Colonic mucosa (tissue), 4 donors: ENCODE measurements around the gene MSANTD3. TPM values are rescaled to one million over a fixed set of nuclear protein-coding genes. Genes with fewer than 3 reads are reported as not detected.
A peak's percentile ranks its signal among the peaks of the same experiment; 100 is the strongest.
"Not testable (repeated sequence)": the region's sequence is repeated elsewhere in the genome, so short reads cannot be mapped to it uniquely, and the experiment has no call there.

Experiments used
- DNase-seq: peaks from one replicate; pipeline ENCODE4 v3.0.0-alpha.2; 2020
- H3K27ac ChIP-seq: fragments of 200-600 bp; one replicate; pipeline ENCODE4 v1.8.0; 2021
- H3K27me3 ChIP-seq: fragments of 200-600 bp; one replicate; pipeline ENCODE4 v1.8.0; 2021
- H3K36me3 ChIP-seq: fragments of 200-600 bp; one replicate; pipeline ENCODE4 v1.8.0; 2021
- H3K4me1 ChIP-seq: fragments of 200-600 bp; one replicate; pipeline ENCODE4 v1.8.0; 2021; ENCODE audit warnings: mild to moderate bottlenecking
- H3K4me3 ChIP-seq: fragments of 200-600 bp; one replicate; pipeline ENCODE4 v1.8.0; 2021
- H3K9ac ChIP-seq, 2 donors: one replicate each; pipeline ENCODE4 v1.7.0; 2013; ENCODE audit warnings: control low read depth in 2 of 2, low read depth in 2 of 2, low read length in 2 of 2
- H3K9me3 ChIP-seq: fragments of 200-600 bp; one replicate; pipeline ENCODE4 v1.8.0; 2021
- intact Hi-C: fragments of 100-400 bp; cut with DNase I; formaldehyde crosslinking; loops from one replicate; pipeline ENCODE4 v1.14.1; 2022
- total RNA-seq, 2 donors: library from RNA; stranded (reverse); fragmentation: NEBNext Ultra II Directional in 1 of 2; extraction: Animal tissue kit (Norgen Biotek cat#: 25700) in 1 of 2; gene quantifications; one replicate each; pipeline ENCODE4 v1.2.1, GENCODE V29; 2021
- TF ChIP-seq, protein P1 (sequence below): fragments of 200-600 bp; IDR thresholded peaks from one replicate; pipeline ENCODE4 v1.8.0; 2022; ENCODE audit warnings: antibody characterized with exemption, mild to moderate bottlenecking
- donor health status: healthy.
- donor health status: DM: no; HTN: no; CAD: no.
- donor health status: DM: no; HTN: no; CAD: no.

MSANTD3 gene
- total RNA-seq, 2 donors from 2014 or later: 9.1 to 11.7 TPM

DNA sequence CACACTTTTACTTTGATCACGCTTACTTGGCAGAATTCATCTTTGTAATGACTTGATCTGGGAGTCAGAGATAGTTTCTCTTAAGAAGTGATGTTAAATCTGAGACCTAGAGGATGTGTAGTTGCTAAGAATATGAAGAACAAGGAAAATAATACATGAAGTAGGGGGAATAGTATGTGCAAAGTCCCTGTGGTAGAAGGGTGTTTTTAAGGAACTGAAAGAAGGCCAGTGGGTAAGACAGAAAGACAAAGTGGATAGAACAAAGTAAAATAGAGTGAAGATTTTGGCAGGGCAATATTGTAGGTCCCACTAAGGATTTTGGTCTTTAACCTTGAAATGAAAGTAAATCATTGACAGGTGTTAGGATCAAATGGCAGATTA lies 17.8 kb upstream of the MSANTD3 start:
- H3K4me3 ChIP-seq: no peak overlapping the region
- H3K9ac ChIP-seq: no peak overlapping the region
- no peaks in the 10 kb centered on the region for H3K4me1 ChIP-seq
- DNase-seq: no peak
- H3K36me3 ChIP-seq: no peaks in the 10 kb centered on the region
- TF ChIP-seq, protein P1, sequence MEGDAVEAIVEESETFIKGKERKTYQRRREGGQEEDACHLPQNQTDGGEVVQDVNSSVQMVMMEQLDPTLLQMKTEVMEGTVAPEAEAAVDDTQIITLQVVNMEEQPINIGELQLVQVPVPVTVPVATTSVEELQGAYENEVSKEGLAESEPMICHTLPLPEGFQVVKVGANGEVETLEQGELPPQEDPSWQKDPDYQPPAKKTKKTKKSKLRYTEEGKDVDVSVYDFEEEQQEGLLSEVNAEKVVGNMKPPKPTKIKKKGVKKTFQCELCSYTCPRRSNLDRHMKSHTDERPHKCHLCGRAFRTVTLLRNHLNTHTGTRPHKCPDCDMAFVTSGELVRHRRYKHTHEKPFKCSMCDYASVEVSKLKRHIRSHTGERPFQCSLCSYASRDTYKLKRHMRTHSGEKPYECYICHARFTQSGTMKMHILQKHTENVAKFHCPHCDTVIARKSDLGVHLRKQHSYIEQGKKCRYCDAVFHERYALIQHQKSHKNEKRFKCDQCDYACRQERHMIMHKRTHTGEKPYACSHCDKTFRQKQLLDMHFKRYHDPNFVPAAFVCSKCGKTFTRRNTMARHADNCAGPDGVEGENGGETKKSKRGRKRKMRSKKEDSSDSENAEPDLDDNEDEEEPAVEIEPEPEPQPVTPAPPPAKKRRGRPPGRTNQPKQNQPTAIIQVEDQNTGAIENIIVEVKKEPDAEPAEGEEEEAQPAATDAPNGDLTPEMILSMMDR: no peak
- no peaks in the 10 kb centered on the region for H3K27me3 ChIP-seq
- H3K27ac ChIP-seq: no peak overlapping the region
- intact Hi-C loops: loop anchor here (10.0 kb wide), 1 partner anchor 64 kb away; no protein-coding TSS in a partner anchor
- H3K9me3 ChIP-seq: no peaks in the 10 kb centered on the region

- DNase-seq: peak; percentile 95
- Histone ChIP-seq H3K4me3 (peak overlapping the region; percentile 46), H3K9ac (peak overlapping the region; percentile 36)
Observed at GRCh38 chr9:100411472-100412283, 15.3 kb upstream of the MSANTD3 start.

GRCh38 chr9:100413839-100414420 lies 13.0 kb upstream of the MSANTD3 start:
- H3K4me1 ChIP-seq: no peaks in the 10 kb centered on the region
- H3K9me3 ChIP-seq: no peaks in the 10 kb centered on the region
- DNase-seq: no peak
- H3K27ac ChIP-seq: no peak overlapping the region
- H3K4me3 ChIP-seq: no peak overlapping the region
- TF ChIP-seq, protein P1: no peak
- H3K27me3 ChIP-seq: no peaks in the 10 kb centered on the region
- intact Hi-C loops: no loop called here
- H3K36me3 ChIP-seq: no peaks in the 10 kb centered on the region
- no peak overlapping the region for H3K9ac ChIP-seq

More at GRCh38 chr9:100411472-100412283, 15.3 kb upstream of the MSANTD3 start:
- H3K27me3 ChIP-seq: no peaks in the 10 kb centered on the region
- H3K27ac ChIP-seq: no peak overlapping the region
- no peaks in the 10 kb centered on the region for H3K9me3 ChIP-seq
- no peaks in the 10 kb centered on the region for H3K4me1 ChIP-seq
- no peaks in the 10 kb centered on the region for H3K36me3 ChIP-seq
- TF ChIP-seq, protein P1: no peak
- intact Hi-C loops: no loop called here

DNA sequence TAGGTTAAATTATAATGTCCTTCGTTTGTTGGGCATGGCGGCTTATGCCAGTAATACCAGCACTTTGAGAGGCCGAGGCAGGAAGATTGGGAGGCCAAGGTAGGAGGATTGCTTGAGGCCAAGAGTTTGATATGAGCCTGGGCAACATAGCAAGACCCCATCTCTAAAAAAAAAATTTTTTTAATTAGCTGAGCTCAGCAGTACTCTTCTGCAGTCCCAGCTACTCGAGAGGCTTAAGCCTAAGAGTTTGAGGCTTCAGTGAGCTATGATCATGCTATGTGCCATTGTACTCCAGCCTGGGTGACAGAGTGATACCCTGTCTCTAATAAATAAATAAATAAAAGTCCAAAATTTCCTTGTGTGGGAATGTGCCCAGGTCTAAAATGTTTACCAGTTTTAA lies 9.1 kb upstream of the MSANTD3 start:
- intact Hi-C loops: no loop called here
- H3K27ac ChIP-seq: no peak overlapping the region
- no peak overlapping the region for H3K9ac ChIP-seq
- no peak overlapping the region for H3K4me3 ChIP-seq
- H3K27me3 ChIP-seq: no peaks in the 10 kb centered on the region
- DNase-seq: no peak
- H3K9me3 ChIP-seq: no peaks in the 10 kb centered on the region
- H3K4me1 ChIP-seq: no peaks in the 10 kb centered on the region
- no peaks in the 10 kb centered on the region for H3K36me3 ChIP-seq
- TF ChIP-seq, protein P1: no peak

DNA sequence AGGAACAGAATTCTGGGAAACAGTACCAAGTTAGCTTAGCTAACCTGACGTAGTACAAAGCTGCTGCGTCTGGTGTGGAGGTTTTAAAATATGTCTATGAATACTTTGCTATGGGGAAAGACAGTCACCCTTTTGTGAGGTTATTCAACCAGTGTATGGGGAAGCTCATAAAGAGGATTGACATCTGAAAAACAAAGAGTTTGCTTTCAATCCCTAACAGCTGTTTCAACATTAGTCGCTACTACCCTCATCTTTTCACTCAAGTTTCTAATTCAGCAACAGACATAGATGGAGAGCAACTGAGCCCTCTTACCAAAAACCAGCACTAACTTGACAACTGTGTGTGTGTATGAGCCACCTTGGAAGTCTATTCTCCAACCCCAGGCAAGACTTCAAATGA lies 7.8 kb upstream of the MSANTD3 start:
- TF ChIP-seq, protein P1: no peak
- intact Hi-C loops: no loop called here
- no peak for DNase-seq

GRCh38 chr9:100421116-100421515 lies 5.8 kb upstream of the MSANTD3 start:
- DNase-seq, H3K4me3 ChIP-seq, H3K27ac ChIP-seq, H3K27me3 ChIP-seq, H3K9ac ChIP-seq, H3K4me1 ChIP-seq, H3K9me3 ChIP-seq, H3K36me3 ChIP-seq, intact Hi-C loops: not testable (repeated sequence)

More for the DNA sequence above, 7.8 kb upstream of the MSANTD3 start:
- Histone ChIP-seq H3K27ac (no peak overlapping the region), H3K9me3 (no peaks in the 10 kb centered on the region), H3K9ac (no peak overlapping the region), H3K27me3 (no peaks in the 10 kb centered on the region), H3K36me3 (no peaks in the 10 kb centered on the region), H3K4me3 (no peak overlapping the region), H3K4me1 (no peaks in the 10 kb centered on the region)
